Subcutaneous adipose tissue (tissue), 4 donors: ENCODE measurements around the gene QSOX1. TPM values are rescaled to one million over a fixed set of nuclear protein-coding genes. Genes with fewer than 3 reads are reported as not detected.

Experiments used
- total RNA-seq, 4 donors: library from RNA; depleted of rRNA; stranded (reverse); fragments of >200 nt; gene quantifications; one replicate each; pipeline ENCODE4 v1.1.0, GENCODE V29; 2016
- TF ChIP-seq, protein P1 (sequence below): fragments of 450-650 bp; IDR thresholded peaks from one replicate; pipeline ENCODE4 v1.5.1; 2016; ENCODE audit warnings: low read depth, mild to moderate bottlenecking, control low read depth, antibody characterized with exemption, moderate library complexity

The QSOX1 gene
- total RNA-seq, 4 donors from 2014 or later: 16.8 to 71.4 (median 49.7) TPM

DNA sequence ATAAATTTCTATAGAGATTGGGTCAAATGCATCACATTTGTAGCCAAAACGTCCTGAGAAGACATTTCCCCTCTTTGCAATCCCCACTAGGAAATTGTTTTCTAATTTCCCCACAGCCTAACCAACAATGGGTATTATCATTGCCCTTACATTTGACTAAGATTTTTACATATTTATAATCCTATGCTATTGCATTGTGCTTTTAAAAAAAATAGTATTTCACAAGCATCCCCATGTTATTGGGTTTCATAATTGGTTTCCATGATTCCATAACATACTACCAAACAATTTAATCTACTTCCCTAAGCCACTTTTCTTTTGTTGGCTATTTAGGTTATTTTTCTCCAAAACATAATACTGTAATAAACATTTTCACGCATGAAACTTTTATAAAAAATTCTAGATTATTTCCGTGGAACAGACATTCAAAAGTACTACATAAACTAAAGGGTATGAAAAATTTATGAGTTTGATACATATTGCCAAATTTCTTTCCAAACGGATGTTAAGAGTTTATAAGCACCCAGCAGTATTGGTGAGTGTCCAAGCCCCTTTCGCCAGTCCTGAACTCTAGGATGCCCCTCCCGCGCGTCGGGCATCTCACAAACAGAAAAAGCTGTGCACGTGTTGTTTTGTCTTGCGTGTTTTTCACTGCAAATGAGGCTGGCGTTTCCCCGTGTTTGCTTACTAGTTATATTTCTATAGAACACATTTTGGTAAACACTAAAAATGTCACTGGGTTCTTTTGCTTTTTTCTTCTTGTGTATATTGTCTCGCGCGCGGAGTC lies 73.4 kb downstream of the QSOX1 start:
- TF ChIP-seq, protein P1, sequence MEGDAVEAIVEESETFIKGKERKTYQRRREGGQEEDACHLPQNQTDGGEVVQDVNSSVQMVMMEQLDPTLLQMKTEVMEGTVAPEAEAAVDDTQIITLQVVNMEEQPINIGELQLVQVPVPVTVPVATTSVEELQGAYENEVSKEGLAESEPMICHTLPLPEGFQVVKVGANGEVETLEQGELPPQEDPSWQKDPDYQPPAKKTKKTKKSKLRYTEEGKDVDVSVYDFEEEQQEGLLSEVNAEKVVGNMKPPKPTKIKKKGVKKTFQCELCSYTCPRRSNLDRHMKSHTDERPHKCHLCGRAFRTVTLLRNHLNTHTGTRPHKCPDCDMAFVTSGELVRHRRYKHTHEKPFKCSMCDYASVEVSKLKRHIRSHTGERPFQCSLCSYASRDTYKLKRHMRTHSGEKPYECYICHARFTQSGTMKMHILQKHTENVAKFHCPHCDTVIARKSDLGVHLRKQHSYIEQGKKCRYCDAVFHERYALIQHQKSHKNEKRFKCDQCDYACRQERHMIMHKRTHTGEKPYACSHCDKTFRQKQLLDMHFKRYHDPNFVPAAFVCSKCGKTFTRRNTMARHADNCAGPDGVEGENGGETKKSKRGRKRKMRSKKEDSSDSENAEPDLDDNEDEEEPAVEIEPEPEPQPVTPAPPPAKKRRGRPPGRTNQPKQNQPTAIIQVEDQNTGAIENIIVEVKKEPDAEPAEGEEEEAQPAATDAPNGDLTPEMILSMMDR: no peak

DNA sequence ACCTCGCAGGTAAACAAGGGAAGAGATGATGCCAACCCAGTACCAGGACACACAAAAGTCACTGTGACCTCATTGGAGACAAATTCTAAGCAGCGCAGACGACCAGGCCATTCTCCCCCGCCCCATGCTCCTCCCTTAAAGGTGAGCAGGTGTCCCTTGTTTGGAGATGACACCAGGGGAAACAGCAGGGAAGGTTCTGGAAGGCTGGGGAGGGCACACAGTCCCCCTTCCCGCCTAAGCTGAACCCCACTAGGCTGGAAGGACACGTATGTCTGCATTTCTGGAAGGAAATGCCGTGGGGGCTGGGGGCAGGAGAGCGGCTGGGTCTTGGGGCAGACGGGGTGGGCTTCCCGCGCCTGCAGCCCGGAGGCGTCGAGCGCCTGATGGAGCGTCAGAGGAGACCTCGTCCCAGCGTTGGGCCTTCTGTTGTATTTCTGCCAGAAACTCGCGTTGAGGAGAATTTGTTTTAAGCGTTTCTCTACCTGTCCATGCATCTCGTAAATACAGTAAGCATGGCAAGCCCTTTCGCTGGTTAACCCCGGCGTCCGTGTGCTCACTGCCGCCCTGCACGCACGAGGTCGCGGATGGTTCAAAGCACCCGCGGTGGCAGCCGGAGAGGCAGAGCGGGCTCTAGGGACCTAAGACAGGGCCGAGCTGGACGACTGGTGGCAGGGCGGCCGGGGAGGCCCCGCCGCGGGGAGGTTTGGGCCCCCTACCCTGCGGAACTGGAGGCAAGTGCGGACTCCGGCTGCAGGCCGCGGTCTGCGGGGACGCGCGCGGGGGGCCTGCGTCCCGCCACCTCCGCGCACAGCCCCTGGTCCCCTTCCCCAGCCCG lies 74.2 kb downstream of the QSOX1 start:
- TF ChIP-seq, protein P1: no peak

DNA sequence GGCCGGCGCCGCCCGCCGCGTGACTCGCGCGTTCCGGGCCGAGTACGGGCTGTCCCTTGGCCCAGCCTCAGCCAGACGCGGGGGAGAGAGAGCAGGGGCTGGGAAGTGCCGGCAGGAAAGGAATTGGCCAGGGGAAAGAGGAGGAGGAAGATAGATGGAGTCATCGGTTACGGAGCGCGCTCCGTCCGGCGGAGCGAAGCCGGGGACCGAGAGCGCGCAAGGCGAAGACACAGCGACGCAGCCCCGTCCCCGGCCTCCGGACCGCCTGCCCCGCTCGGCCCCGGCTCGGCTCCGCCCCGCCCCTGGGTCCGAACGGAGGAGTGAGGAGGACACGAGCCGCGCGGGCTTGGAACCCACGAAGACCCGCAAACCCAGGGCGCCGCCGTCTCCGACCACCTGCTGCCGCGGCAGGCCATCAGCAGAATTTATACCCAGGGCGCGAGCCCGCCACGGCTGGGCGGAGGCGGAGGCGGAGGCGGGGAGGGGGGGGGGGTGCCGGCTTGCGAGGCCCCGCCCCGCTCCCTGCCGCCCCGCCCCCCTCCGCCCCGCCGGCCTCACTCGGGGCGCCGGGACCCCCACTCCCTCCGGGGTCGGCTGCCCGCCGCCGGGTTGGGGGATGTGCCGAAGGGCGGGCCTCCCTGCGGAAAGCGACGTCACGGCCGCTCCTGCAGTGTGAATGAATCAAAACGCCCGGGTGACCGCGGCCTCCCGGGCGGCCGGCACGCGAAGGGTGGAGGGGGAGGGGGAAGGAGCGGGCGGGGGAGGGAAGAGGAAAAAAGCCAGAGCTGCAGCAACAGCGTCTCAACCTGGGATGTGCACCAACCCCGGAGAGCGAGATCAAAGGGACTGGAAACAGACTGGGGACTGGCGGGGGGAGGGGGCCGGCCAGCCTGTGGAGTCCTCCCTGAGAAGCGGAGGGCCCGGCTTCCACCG lies 75.1 kb downstream of the QSOX1 start, which contains the start of gene LHX4:
LHX4 (plus strand) TSS at position 782 of the 933 bp plus-strand sequence. CDS start 266 bp downstream, outside the sequence.
- TF ChIP-seq, protein P1: no peak

DNA sequence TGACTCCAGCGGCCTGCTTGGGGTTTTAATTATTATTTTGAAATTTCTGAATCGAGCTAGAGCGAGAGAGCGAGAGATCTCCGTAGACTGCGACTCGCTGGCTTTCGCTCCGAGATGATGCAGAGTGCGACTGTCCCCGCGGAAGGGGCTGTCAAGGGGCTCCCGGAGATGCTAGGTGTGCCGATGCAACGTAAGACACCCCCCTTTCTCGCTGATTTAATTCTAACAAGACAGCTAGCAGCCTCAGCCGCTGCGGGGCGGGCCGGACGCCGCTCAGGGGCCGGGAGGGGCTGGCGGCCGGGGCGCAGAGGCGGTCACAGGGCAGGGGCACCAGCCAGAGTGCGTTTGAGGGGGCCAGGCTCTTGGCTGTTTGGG lies 75.7 kb downstream of the QSOX1 start:
- TF ChIP-seq, protein P1: no peak

DNA sequence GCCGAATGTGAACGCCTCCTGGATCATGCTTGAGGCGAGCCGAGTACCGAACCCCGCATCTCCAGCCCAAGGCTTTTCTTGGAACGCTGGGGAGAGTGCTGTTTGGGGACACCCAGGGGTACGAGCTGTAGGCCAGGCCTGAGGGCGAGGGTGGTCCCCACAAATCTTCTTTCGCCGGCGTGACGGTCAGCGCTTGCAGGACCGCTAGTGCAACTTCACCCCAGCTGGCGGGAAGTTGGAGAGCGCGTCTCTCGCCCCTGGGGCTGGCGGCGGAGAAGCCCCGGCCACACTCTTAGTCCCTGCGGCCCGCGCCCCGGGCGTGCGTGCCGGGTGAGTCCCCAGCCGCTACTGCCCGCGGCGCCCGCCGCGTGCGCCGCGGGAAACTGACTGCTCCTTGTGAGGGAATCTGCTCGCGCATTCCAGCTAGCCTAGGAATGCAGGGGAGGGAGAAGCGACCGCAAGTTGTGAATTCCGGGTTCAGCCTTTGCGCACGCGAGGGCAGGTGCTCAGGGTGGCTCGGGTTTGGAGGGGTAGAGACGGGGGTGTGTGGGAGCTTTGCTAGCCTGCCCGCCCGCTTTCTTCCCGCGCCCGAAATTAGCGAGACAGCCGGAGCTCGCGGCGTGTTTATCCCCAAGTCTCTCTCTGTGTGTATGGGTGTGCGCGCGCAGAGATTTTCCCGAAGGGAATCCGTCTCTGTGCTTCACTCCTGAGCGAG lies 76.3 kb downstream of the QSOX1 start:
- TF ChIP-seq, protein P1: no peak

DNA sequence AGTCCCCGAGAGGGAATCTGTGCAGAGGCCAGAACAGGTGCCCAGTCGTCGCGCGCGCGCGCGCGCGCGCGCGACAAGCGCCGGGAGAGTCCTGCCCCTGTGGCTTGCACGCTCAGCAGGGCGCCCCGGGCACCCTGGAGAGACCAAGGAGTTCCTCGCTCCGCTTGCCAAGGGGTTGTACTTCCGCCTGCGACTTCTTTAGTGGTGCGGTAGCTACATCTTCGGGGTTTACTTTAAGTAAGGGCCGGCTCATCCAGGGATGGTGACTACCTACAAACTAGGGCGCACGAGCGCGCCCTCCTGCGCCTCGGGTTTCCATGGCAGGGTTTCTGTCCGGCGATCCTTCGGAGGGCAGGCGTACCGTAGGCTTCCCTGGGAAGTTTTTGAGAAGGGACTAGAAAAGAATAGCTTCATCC lies 76.8 kb downstream of the QSOX1 start:
- TF ChIP-seq, protein P1: no peak
